Caco-2 (cell line): ENCODE measurements around the gene PLPP6. TPM values are rescaled to one million over a fixed set of nuclear protein-coding genes. Genes with fewer than 3 reads are reported as not detected.

Experiments used
- BruUV-seq: library from RNA; stranded (reverse); fragments of 400-500 nt; replicated peaks from 2 replicates; lab custom pipeline; 2021; lab: Mats Ljungman, UMichigan
- CTCF ChIA-PET: fragments of 300-600 bp; sonication (Branson Sonifier 250); formaldehyde crosslinking; loops from one replicate; lab custom pipeline; 2022; ENCODE audit warnings: antibody characterized with exemption; lab: Charles Lee
- POLR2A ChIA-PET: fragments of 300-600 bp; sonication (Branson Sonifier 250); formaldehyde crosslinking; loops from one replicate; lab custom pipeline; 2022; ENCODE audit warnings: antibody characterized with exemption; lab: Charles Lee
- DNase-seq, 2 experiments: peaks; one replicate each; pipeline versions ENCODE4 v3.0.0 to v3.0.0-alpha.2; 2020 to 2022
- H3K27me3 ChIP-seq: replicated peaks from 2 replicates; pipeline ENCODE4 v1.6.0; 2011; ENCODE audit warnings: low read length; ENCODE audit not compliant: control insufficient read depth, insufficient read depth
- H3K36me3 ChIP-seq: 2 replicates; pipeline ENCODE4 v1.5.1; 2011; ENCODE audit warnings: low read length; ENCODE audit not compliant: control insufficient read depth, insufficient read depth
- H3K4me1 ChIP-seq: fragments of 250-450 bp; sonication (Bioruptor Pico); 2 replicates; pipeline ENCODE4 v1.5.1; 2020; ENCODE audit warnings: mild to moderate bottlenecking
- H3K4me3 ChIP-seq: 2 replicates; pipeline ENCODE4 v1.5.1; 2011; ENCODE audit warnings: low read depth, mild to moderate bottlenecking, control low read depth, low read length
- H3K9me3 ChIP-seq: fragments of 250-450 bp; sonication (Bioruptor Pico); 2 replicates; pipeline ENCODE4 v1.5.1; 2020; ENCODE audit warnings: mild to moderate bottlenecking, moderate library complexity
- H3K27ac Mint-ChIP-seq: one replicate; pipeline ENCODE4 v1.8.0; 2022; ENCODE audit warnings: mixed read lengths; ENCODE audit not compliant: unreplicated experiment
- H3K27me3 Mint-ChIP-seq: one replicate; pipeline ENCODE4 v1.8.0; 2022; ENCODE audit warnings: mixed read lengths; ENCODE audit not compliant: insufficient read depth, unreplicated experiment
- H3K36me3 Mint-ChIP-seq: one replicate; pipeline ENCODE4 v1.8.0; 2022; ENCODE audit warnings: mild to moderate bottlenecking, mixed read lengths; ENCODE audit not compliant: insufficient read depth, unreplicated experiment
- H3K4me1 Mint-ChIP-seq: one replicate; pipeline ENCODE4 v1.8.0; 2022; ENCODE audit warnings: low read depth, mixed read lengths; ENCODE audit not compliant: unreplicated experiment
- H3K4me3 Mint-ChIP-seq: one replicate; pipeline ENCODE4 v1.8.0; 2022; ENCODE audit warnings: mild to moderate bottlenecking, moderate library complexity, mixed read lengths; ENCODE audit not compliant: unreplicated experiment
- H3K9me3 Mint-ChIP-seq: one replicate; pipeline ENCODE4 v1.8.0; 2022; ENCODE audit warnings: mixed read lengths; ENCODE audit not compliant: unreplicated experiment
- intact Hi-C: fragments of 100-400 bp; cut with micrococcal nuclease; formaldehyde crosslinking; loops from one replicate; pipeline ENCODE4 v1.10.0; 2022; ENCODE audit not compliant: unreplicated experiment
- total RNA-seq: library from RNA; stranded (reverse); gene quantifications from 2 replicates; pipeline ENCODE4 v1.2.3, GENCODE V29; 2022
- TF ChIP-seq, protein P1 (sequence below), 2 experiments: fragments of 200-600 bp in 1 of 2; IDR thresholded peaks; 1 replicate in 1 of 2; 2 replicates in 1 of 2; pipeline versions ENCODE4 v1.5.1 to v1.8.0; 2011 to 2022; ENCODE audit warnings: antibody characterized with exemption in 1 of 2, control low read depth in 1 of 2, inconsistent platforms in 1 of 2, low read depth in 1 of 2, low read length in 1 of 2, mild to moderate bottlenecking in 1 of 2, moderate library complexity in 1 of 2; ENCODE audit not compliant: insufficient read depth in 1 of 2, severe bottlenecking in 1 of 2, unreplicated experiment in 1 of 2

The PLPP6 gene
- total RNA-seq, 1 experiment from 2014 or later: 7.2 TPM

DNA sequence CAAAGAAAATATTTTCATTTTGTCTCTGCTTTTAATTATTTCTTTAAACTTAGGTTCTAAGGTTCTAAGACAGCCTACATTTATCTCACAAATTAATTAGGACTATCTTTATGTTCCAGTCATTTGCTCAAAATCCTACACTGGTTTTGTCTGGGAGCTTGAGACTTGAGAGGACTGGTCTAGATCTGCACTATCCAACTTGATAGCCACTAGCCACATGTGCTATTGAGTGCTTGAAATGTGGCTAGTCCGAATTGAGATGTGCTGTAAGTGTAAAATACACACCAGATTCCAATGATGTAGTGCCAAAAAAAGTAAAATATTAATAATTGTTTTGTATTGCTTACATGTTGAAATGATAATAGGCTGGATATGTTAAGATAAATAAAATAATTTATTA, 24.5 kb downstream of the PLPP6 start:
- DNase-seq: no peak
- Mint-ChIP-seq H3K27me3 (no peaks in the 10 kb centered on the region), H3K36me3 (no peaks in the 10 kb centered on the region), H3K9me3 (no peaks in the 10 kb centered on the region), H3K4me3 (no peak overlapping the region), H3K27ac (no peak overlapping the region), H3K4me1 (no peaks in the 10 kb centered on the region)
- Histone ChIP-seq H3K4me1 (no peaks in the 10 kb centered on the region), H3K36me3 (0 out of 2 replicates have a peak, but pooled peaks cover 1% of the 10 kb centered on the region), H3K4me3 (no peak overlapping the region), H3K9me3 (no peaks in the 10 kb centered on the region), H3K27me3 (no peaks in the 10 kb centered on the region)
- TF ChIP-seq, protein P1, sequence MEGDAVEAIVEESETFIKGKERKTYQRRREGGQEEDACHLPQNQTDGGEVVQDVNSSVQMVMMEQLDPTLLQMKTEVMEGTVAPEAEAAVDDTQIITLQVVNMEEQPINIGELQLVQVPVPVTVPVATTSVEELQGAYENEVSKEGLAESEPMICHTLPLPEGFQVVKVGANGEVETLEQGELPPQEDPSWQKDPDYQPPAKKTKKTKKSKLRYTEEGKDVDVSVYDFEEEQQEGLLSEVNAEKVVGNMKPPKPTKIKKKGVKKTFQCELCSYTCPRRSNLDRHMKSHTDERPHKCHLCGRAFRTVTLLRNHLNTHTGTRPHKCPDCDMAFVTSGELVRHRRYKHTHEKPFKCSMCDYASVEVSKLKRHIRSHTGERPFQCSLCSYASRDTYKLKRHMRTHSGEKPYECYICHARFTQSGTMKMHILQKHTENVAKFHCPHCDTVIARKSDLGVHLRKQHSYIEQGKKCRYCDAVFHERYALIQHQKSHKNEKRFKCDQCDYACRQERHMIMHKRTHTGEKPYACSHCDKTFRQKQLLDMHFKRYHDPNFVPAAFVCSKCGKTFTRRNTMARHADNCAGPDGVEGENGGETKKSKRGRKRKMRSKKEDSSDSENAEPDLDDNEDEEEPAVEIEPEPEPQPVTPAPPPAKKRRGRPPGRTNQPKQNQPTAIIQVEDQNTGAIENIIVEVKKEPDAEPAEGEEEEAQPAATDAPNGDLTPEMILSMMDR (IDR thresholded peaks at IDR 0.05; ENCODE audit: insufficient read depth in 1 of 2, low read depth in 1 of 2, low read length in 1 of 2, severe bottlenecking in 1 of 2, unreplicated experiment in 1 of 2): no peak
- ChIA-PET CTCF (no interaction called here), POLR2A (no interaction called here)
- BruUV-seq: no TSS peak
- intact Hi-C loops: no loop called here

DNA sequence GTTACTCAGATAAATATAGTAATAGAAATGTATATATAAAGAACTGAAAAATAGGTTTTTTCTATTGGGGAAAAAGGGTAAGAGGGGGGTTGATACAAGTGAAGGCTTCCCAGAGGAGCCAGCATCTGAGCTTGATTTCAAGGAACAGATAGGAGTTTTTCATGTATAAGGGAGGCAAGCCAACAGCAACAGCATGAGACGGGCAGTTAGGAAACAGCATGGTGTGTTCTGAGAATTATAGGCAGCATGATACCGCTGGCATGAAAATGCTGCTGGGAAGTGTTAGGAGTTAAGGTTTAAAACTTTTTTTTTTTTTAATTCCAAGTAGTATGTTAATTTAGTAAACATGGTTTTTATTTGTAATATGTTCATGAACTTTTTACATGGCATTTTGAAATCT, 26.9 kb downstream of the PLPP6 start:
- Mint-ChIP-seq H3K27me3 (no peaks in the 10 kb centered on the region), H3K4me3 (no peak overlapping the region), H3K4me1 (no peaks in the 10 kb centered on the region), H3K9me3 (no peaks in the 10 kb centered on the region), H3K27ac (no peak overlapping the region), H3K36me3 (no peaks in the 10 kb centered on the region)
- Histone ChIP-seq H3K9me3 (no peaks in the 10 kb centered on the region), H3K4me1 (no peaks in the 10 kb centered on the region), H3K36me3 (0 out of 2 replicates have a peak, but pooled peaks cover 1% of the 10 kb centered on the region), H3K27me3 (no peaks in the 10 kb centered on the region), H3K4me3 (no peak overlapping the region)
- intact Hi-C loops: no loop called here
- CTCF ChIA-PET: no interaction called here
- POLR2A ChIA-PET: no interaction called here
- no TSS peak for BruUV-seq
- TF ChIP-seq, protein P1 (IDR thresholded peaks at IDR 0.05; ENCODE audit: insufficient read depth in 1 of 2, low read depth in 1 of 2, low read length in 1 of 2, severe bottlenecking in 1 of 2, unreplicated experiment in 1 of 2): no peak
- DNase-seq: no peak

DNA sequence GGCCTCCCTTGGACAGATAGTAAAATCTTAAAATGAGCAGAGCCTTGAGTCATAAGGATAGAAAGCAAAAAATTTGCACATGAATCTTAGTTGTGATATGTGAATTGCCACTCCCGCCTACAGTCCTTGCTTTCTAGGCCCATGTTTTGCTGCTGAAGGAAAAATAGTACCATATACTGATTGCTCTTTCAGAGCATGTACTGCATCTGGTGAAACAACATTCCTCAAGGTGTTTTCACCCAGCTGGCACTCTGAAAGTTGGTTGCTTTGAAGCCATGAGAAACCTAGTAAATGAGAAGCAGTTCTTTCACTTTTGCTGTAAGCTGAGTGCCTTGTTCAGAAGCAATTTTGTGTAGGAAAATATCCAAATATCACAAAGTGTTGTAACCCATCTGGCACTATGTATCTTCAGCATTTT, 27.6 kb downstream of the PLPP6 start:
- Histone ChIP-seq H3K9me3 (no peaks in the 10 kb centered on the region), H3K4me1 (no peaks in the 10 kb centered on the region), H3K36me3 (0 out of 2 replicates have a peak, but pooled peaks cover 1% of the 10 kb centered on the region), H3K4me3 (no peak overlapping the region), H3K27me3 (no peaks in the 10 kb centered on the region)
- Mint-ChIP-seq H3K36me3 (no peaks in the 10 kb centered on the region), H3K9me3 (no peaks in the 10 kb centered on the region), H3K4me1 (no peaks in the 10 kb centered on the region), H3K27ac (no peak overlapping the region), H3K4me3 (no peak overlapping the region), H3K27me3 (no peaks in the 10 kb centered on the region)
- ChIA-PET POLR2A (no interaction called here), CTCF (no interaction called here)
- DNase-seq: no peak
- BruUV-seq: no TSS peak
- TF ChIP-seq, protein P1 (IDR thresholded peaks at IDR 0.05; ENCODE audit: insufficient read depth in 1 of 2, low read depth in 1 of 2, low read length in 1 of 2, severe bottlenecking in 1 of 2, unreplicated experiment in 1 of 2): no peak
- intact Hi-C loops: no loop called here
